HG03280 (cell line): ENCODE measurements around the gene ZNF853.
"Not testable (repeated sequence)": the region's sequence is repeated elsewhere in the genome, so short reads cannot be mapped to it uniquely, and the experiment has no call there.

Experiments used
- ATAC-seq: cut with Tn5 transposase; IDR thresholded peaks from one replicate; pipeline ENCODE4 v1.9.1; 2021; ENCODE audit warnings: mild to moderate bottlenecking, moderate library complexity; ENCODE audit not compliant: unreplicated experiment

ZNF853 gene

GRCh38 chr7:6650521-6651011 lies 35.2 kb downstream of the ZNF853 start:
- no peak for ATAC-seq

DNA sequence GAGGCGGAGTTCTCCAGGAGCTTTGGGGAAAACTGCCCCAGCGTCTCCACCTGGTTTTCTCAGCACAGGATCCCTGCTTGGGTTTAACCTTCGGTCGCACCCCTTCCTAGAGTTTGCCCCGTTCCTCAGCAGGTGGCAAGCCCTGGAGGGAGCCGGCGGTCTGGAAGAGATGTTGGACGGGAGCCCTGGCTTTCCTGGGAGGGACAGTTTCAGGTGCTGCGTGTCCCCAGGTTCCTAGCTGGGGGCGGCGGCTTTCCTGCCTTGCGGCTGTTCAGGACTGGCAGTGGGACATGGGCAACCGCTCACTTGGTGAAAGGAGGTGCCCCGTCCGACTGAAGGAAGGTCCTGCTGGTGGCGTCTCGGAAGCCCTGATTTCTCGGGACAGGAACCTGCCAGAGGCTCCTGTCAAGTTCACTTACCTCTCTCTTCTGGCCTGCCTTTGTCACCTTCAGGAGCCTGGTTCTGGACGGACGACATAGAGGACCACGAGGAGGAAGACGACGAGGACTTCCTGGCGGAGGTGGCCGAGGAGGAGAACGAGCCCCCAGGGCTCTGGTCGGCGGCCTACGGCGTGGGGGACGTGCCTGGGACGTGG lies 36.5 kb downstream of the ZNF853 start:
- no peak for ATAC-seq

DNA sequence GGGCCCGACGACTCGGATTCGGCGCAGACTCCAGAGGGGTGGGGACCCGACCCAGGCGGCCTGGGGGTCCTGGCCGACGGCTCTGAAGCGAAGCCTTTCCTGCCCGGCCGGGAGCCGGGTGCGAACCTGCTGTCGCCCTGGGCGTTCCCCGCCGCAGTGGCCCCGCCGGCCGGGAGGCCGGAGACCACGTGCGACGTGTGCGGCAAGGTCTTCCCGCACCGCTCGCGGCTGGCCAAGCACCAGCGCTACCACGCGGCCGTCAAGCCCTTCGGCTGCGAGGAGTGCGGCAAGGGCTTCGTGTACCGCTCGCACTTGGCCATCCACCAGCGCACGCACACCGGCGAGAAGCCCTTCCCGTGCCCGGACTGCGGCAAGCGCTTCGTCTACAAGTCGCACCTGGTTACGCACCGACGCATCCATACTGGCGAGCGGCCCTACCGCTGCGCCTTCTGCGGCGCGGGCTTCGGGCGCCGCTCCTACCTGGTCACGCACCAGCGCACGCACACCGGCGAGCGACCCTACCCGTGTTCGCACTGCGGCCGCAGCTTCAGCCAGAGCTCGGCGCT lies 37.1 kb downstream of the ZNF853 start:
- no peak for ATAC-seq

- ATAC-seq, result no peak
Observed at GRCh38 chr7:6653071-6654003, 37.9 kb downstream of the ZNF853 start.

- ATAC-seq, result no peak
Observed at GRCh38 chr7:6654113-6654841, 38.9 kb downstream of the ZNF853 start.

GRCh38 chr7:6654842-6655610 lies 39.6 kb downstream of the ZNF853 start:
- no peak for ATAC-seq

- ATAC-seq, result no peak
Observed at GRCh38 chr7:6655636-6656385, 40.4 kb downstream of the ZNF853 start.

DNA sequence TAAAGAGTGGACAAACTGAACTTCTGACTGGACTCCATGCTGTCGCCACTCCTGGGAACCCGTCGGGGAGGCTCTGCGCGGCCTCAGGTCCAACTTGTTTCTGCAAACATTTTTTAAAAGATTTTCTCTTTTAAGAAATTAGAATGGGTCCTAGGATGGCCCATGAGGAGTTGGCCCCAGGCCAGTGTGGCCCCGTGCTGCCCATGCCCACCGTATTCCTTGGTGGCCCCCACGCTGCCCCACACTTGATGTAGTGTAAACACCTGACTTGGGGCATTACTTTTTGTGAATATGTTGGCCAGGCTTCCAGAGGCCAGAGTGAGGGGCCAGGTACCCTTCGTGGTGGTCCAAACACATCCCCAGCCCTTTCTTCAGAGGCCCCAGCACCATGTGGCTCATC lies 41.0 kb downstream of the ZNF853 start:
- no peak for ATAC-seq

DNA sequence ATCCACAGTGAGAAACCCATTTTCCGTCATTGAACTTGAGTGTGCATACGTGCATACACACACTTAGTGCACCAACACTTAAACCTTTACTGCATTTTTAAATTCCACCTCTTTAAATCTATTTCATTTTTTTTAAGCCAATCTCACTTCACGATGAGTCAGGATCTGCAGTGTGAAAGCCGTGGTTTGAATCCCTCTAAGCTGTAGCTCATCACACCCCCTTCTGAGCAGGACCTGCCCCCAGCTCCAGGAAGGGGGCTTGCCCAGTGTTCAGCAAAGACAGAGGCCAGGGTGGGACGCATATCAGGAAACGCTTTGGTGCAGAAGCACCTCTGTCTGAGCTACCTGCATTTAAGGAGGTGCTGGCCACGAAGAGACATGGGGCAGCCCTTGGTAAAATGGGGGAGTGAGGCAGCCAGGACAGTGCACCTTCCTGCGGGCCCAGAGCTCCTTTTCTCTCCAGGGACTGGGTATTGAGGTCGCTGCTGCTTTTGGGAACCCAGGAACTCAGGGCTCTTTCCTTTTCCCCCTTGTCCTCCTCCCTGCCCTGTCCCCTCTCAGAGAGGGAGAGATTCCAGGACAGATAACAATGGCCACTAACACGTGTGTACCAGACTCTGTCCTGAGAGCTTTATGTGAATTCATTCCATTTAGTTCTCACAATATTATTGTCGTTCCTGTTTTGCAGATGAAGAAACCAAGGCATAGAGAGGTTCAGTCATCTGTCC lies 43.4 kb downstream of the ZNF853 start:
- no peak for ATAC-seq

DNA sequence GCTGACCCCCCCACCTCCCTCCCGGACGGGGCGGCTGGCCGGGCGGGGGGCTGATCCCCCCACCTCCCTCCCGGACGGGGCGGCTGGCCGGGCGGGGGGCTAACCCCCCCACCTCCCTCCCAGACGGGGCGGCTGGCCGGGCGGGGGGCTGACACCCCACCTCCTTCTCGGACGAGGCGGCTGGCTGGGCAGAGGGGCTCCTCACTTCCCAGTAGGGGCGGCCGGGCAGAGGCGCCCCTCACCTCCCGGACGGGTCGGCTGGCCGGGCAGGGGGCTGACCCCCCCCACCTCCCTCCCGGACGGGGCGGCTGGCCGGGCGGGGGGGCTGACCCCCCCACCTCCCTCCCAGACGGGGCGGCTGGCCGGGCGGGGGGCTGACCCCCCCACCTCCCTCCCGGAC lies 55.4 kb downstream of the ZNF853 start:
- not testable (repeated sequence) for ATAC-seq
